Erythroblast (primary cell): ENCODE data around the gene UTP18.

Source experiments
- GATA1 ChIP-seq: IDR thresholded peaks from 2 replicates; pipeline ENCODE4 v1.6.1; 2011; ENCODE audit warnings: low read depth, mild to moderate bottlenecking, control low read depth, low read length, moderate library complexity
- POLR2A ChIP-seq: IDR thresholded peaks from 2 replicates; pipeline ENCODE4 v1.6.1; 2011; ENCODE audit warnings: mild to moderate bottlenecking, low read length

GRCh38 chr17:51289696-51290111 is 29.4 kb downstream of the UTP18 start:
- TF ChIP-seq POLR2A: no peak
- TF ChIP-seq GATA1: no peak
